Heart left ventricle (tissue), 13 donors: ENCODE data around the gene MIS18BP1.

Source experiments
- CTCF ChIP-seq, 12 donors: fragments of 200-600 bp; sonication (generic) in 4 of 12; IDR thresholded peaks; one replicate each; pipeline versions ENCODE4 v1.5.0 to v1.8.0; 2018 to 2022; ENCODE audit warnings: antibody characterized with exemption in 12 of 12, mild to moderate bottlenecking in 5 of 12
- POLR2A ChIP-seq, 2 donors: fragments of 450-650 bp; IDR thresholded peaks; one replicate each; pipeline ENCODE4 v1.6.1; 2017; ENCODE audit warnings: antibody characterized with exemption in 2 of 2, mild to moderate bottlenecking in 2 of 2, moderate library complexity in 2 of 2
- donor health status: ischemic (EF 13 %, LVEDD 7.1; RV severe dilation, severe dysfunction).
- donor health status: DM: no; HTN: yes; CAD: no.
- donor health status: DM: no; HTN: no; CAD: no.
- donor health status: ischemic (EF 25% LVEDD 6.9; RV normal size, moderate dysfunction).
- donor health status: ischemic (EF 25% LVEDD 5.7; RV mildly dilated, moderate dysfunction).
- donor health status: ischemic (EF 35%, LVEDD 5.7; RV mildly dilated, moderate dysfunction).
- donor health status: nonischemic (EF 11% LVEDD 7.7; RV severe dilation, severe dysfunction).
- donor health status: DM: yes; HTN: yes; CAD: no.
- donor health status: PGD.
- donor health status: ischemic (EF 29% LVEDD 5.4; RV normal size, mild dysfunction).
- donor health status: nonischemic (EF 23%, LVEDD 6.1; RV moderate dilation, normal function).

GRCh38 chr14:45284802-45285201 is 31.8 kb upstream of the MIS18BP1 start:
- TF ChIP-seq CTCF (IDR thresholded peaks at IDR 0.05) (peak in 1 of 12 donors; percentile 11), POLR2A (IDR thresholded peaks at IDR 0.05) (no peak)
